ENCODE measurements around the gene TSPYL6.

DNA sequence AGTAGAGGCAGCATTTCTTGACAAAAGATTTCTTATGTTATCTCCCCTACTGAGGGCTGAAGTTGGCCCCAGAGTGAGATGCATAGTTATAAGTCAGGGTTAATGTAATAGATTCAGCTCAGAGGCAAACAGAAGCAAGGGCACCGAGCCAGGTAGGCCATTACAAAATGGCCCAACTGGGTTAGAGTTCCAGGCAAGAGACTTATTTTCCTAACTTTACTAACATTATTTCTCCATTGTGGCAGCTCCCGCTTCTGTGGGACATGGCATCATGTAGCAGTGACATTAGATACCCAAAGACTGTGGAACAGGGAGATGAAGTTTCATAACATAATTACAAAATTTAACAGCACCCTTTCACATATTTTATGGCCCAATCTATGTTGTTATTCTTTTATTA, 27.1 kb downstream of the TSPYL6 start:
- TF ChIP-seq, protein P1, sequence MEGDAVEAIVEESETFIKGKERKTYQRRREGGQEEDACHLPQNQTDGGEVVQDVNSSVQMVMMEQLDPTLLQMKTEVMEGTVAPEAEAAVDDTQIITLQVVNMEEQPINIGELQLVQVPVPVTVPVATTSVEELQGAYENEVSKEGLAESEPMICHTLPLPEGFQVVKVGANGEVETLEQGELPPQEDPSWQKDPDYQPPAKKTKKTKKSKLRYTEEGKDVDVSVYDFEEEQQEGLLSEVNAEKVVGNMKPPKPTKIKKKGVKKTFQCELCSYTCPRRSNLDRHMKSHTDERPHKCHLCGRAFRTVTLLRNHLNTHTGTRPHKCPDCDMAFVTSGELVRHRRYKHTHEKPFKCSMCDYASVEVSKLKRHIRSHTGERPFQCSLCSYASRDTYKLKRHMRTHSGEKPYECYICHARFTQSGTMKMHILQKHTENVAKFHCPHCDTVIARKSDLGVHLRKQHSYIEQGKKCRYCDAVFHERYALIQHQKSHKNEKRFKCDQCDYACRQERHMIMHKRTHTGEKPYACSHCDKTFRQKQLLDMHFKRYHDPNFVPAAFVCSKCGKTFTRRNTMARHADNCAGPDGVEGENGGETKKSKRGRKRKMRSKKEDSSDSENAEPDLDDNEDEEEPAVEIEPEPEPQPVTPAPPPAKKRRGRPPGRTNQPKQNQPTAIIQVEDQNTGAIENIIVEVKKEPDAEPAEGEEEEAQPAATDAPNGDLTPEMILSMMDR (IDR thresholded peaks at IDR 0.05): no peak
- no peak for TF ChIP-seq EZH2phosphoT487 (IDR thresholded peaks at IDR 0.05)
- no peak for TF ChIP-seq EZH2 (IDR thresholded peaks at IDR 0.05)
